GM19438 (cell line): ENCODE measurements around the gene DHX32.

Source experiments
- ATAC-seq: cut with Tn5 transposase; IDR thresholded peaks from one replicate; pipeline ENCODE4 v1.9.1; 2021; ENCODE audit warnings: low read depth; ENCODE audit not compliant: unreplicated experiment

DHX32 gene

GRCh38 chr10:125850766-125851731 is 30.0 kb downstream of the DHX32 start:
- ATAC-seq, result no peak

- ATAC-seq, result no peak
Measured at GRCh38 chr10:125849448-125849847, 31.6 kb downstream of the DHX32 start.

DNA sequence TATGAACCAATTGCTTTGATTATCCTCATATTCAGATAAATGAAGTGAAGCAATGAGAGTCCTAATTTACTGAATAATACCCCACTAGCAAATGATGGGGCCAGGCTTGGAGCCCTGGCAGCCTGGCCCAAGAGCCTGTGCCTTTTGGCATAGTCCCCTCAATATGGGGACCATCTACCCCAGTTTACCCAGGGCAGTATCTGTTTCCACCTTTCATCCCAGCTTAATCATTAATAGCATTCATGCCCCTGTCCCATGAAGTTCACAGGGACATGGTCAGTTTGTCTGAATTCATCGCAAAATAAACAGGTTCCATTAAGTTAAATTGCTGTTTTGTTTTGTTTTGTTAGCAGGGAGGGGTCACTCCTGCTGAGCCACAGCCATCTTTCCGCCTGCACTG is 32.2 kb downstream of the DHX32 start:
- ATAC-seq, result no peak

DNA sequence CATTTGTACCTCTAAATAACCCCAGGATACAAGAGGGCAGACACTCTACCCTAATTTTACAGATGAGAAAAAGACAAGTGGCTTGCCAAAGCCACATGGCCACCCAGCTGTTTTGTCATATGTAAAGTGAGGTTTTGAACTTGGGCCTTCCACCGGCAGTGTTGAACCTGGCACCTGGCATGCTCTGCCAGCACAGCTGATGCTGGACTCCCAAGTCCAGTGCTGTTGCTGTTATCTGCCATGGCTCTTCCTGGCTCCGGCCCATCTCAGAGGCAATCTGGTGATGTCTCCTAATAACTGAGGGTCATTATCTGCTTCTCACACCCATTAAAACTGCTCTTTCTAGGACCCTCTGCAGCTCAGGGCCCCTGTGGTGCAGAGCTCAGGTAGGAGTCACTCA is 32.7 kb downstream of the DHX32 start:
- ATAC-seq, result no peak

GRCh38 chr10:125846894-125847293 is 34.2 kb downstream of the DHX32 start:
- ATAC-seq, result no peak

- no peak for ATAC-seq
Measured at GRCh38 chr10:125845617-125846016, 35.5 kb downstream of the DHX32 start.

- no peak for ATAC-seq
Measured at GRCh38 chr10:125844751-125845221, 36.3 kb downstream of the DHX32 start.

- no peak for ATAC-seq
Measured at GRCh38 chr10:125843603-125844329, 37.3 kb downstream of the DHX32 start.

- ATAC-seq, result no peak
Measured at GRCh38 chr10:125840955-125841354, 40.1 kb downstream of the DHX32 start.

- no peak for ATAC-seq
Measured at GRCh38 chr10:125840406-125840805, 40.7 kb downstream of the DHX32 start.

GRCh38 chr10:125838802-125839575 is 42.1 kb downstream of the DHX32 start:
- ATAC-seq, result no peak

GRCh38 chr10:125836746-125837145 is 44.3 kb downstream of the DHX32 start:
- no peak for ATAC-seq

GRCh38 chr10:125828311-125828710 is 52.8 kb downstream of the DHX32 start:
- no peak for ATAC-seq

GRCh38 chr10:125827133-125827532 is 54.0 kb downstream of the DHX32 start:
- no peak for ATAC-seq

GRCh38 chr10:125824736-125825135 is 56.4 kb downstream of the DHX32 start:
- no peak for ATAC-seq

DNA sequence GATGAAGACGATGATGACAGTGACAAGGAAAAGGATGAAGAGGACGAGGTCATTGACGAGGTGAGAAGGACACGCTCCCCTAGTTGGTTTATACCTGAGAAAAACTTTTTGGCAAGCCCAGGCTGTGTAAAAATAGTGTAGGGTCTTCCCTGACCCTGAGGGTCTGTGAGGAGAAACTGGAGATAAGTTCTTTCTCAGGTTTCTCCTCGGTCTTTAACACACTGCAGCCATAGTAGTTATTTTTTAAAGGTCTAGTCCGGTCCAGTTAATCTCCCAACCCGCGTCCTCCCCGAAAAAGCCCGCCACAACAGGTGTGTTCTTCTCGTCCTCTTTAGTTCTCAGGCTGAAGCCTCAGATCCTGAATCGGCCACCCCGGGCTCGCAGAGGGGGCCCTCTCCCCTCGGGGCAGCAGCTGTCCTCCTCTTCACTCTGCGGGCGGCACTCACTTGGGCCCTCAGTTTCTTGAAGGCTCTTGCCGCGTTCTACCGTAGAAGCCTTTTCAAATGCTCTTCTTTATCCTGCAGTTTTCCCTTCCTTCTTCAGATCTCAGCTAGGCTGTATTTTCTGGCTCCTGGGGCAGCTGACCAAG is 57.3 kb downstream of the DHX32 start:
- peak; percentile 9 for ATAC-seq

- peak; percentile 82 for ATAC-seq
Measured at GRCh38 chr10:125822878-125823662, 58.0 kb downstream of the DHX32 start, which contains the start of the genes BCCIP and UROS. Gene BCCIP (plus strand): TSS chr10:125823546. CDS start chr10:125823558, 12 bp downstream. Gene UROS (minus strand): TSS chr10:125823258. CDS start chr10:125816499, 6,759 bp downstream.

DNA sequence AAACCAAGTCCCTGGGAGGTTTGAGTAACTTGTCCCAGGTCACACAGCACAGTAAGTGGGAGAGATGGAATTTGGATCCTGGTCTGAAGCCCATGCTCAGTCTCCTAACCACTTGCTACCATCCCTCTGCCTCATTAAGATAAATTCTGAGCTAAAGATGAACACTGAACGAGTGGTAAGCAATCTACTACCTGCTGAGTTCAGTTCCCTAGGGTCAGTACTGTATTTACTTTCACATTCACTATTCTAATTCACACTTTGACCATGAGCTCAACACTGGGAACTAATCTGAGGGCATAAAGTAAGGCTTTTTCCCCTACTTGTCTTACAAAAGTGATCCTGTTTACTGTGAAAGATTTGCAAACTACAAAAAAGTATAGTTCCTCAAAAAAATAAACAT is 60.4 kb downstream of the DHX32 start:
- ATAC-seq, result no peak

DNA sequence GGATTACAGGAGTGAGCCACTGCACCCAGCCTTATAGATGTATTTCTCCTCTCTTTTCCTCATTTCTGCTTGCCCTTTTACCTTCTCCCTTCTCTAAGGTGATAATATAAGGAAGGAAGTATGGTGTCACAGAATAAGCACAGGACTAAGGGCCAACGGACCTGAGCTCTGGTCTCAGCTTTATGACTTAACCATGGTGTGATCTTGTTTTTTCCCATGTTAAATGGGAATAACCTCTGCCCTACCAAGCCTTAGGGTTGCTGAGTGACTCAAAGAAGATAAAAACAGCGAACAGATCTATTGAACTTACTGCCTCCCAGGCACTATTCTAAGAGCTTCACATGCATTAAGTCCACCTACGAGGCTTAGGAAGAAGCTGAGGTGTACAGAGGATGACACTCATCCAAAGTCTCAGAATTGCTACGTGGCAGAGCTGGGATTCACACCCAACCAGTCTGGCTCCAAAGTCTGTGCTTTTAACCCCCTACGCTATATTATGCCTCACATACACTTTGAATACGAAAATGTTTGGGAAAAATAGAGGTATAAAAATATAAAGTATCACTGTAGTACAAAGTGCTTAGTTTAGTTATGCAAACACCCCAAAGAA is 63.6 kb downstream of the DHX32 start:
- no peak for ATAC-seq
